NCI-H2196 (cell line): ENCODE data around the gene NAT14.
"Not testable (repeated sequence)": the region's sequence is repeated elsewhere in the genome, so short reads cannot be mapped to it uniquely, and the experiment has no call there.

Experiments used
- DNase-seq: peaks from one replicate; lab custom pipeline; 2025; ENCODE audit not compliant: unreplicated experiment; lab: John Stamatoyannopoulos, UW

NAT14 gene

GRCh38 chr19:55534280-55534679 is 49.3 kb downstream of the NAT14 start:
- DNase-seq: not testable (repeated sequence)

- no peak for DNase-seq
Observed at GRCh38 chr19:55535173-55535964, 50.4 kb downstream of the NAT14 start.

DNA sequence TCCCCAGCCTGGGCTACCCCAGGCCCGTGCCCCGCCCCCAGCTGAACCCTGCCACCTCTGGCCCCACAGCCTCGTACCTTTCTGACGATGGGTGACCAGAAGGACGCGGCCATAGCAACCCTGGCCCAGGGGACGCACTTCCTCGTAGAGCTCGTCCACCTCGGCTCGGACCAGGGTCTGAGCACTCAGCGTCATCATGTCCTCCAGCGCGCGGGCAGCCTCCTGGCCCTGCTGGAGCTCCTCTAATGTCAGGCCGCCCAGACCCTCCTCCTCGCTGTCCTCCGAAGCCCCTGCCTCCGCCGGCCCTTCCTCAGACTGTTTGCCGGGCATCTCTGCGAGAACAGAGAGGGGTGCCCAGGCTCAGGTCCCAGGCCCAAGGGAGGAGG is 51.0 kb downstream of the NAT14 start:
- no peak for DNase-seq

- DNase-seq: no peak
Observed at GRCh38 chr19:55536366-55536765, 51.4 kb downstream of the NAT14 start.
